Measurements from ENCODE around the gene HLA-DPA1. TPM values are rescaled to one million over a fixed set of nuclear protein-coding genes. Genes with fewer than 3 reads are reported as not detected.

Gene HLA-DPA1
- total RNA-seq, 1 donor from 2014 or later, result 491 TPM

GRCh38 chr6:33108307-33108706, 34.9 kb upstream of the HLA-DPA1 start:
- Histone ChIP-seq H3K4me3 (no peak overlapping the region), H3K27ac (no peak overlapping the region), H3K36me3 (no peaks in the 10 kb centered on the region), H3K4me1 (no peaks in the 10 kb centered on the region), H3K9me3 (no peaks in the 10 kb centered on the region), H3K27me3 (no peaks in the 10 kb centered on the region)
- TF ChIP-seq CTCF (IDR thresholded peaks at IDR 0.05), result no peak
- intact Hi-C loops (cut with DNase I), result no loop called here
- ATAC-seq (no peak), DNase-seq (no peak)

- Histone ChIP-seq H3K4me3 (no peak overlapping the region), H3K4me1 (no peaks in the 10 kb centered on the region), H3K27ac (no peak overlapping the region), H3K36me3 (no peaks in the 10 kb centered on the region), H3K27me3 (no peaks in the 10 kb centered on the region), H3K9me3 (no peaks in the 10 kb centered on the region)
- ATAC-seq (no peak), DNase-seq (no peak)
- no peak for TF ChIP-seq CTCF (IDR thresholded peaks at IDR 0.05)
- intact Hi-C loops (cut with DNase I), result no loop called here
Measured at GRCh38 chr6:33107641-33108040, 34.2 kb upstream of the HLA-DPA1 start.

GRCh38 chr6:33105916-33106871, 32.7 kb upstream of the HLA-DPA1 start:
- no peak for ATAC-seq
- intact Hi-C loops (cut with DNase I), result no loop called here
- H3K4me1 ChIP-seq, result no peaks in the 10 kb centered on the region
- H3K27ac ChIP-seq, result no peak overlapping the region
- H3K9me3 ChIP-seq, result peaks cover under 1% of the 10 kb centered on the region
- H3K27me3 ChIP-seq, result no peaks in the 10 kb centered on the region
- no peak overlapping the region for H3K4me3 ChIP-seq
- TF ChIP-seq CTCF (IDR thresholded peaks at IDR 0.05), result no peak
- no peaks in the 10 kb centered on the region for H3K36me3 ChIP-seq
- DNase-seq, result no peak

- no peaks in the 10 kb centered on the region for H3K27me3 ChIP-seq
- H3K4me3 ChIP-seq, result no peak overlapping the region
- no peaks in the 10 kb centered on the region for H3K36me3 ChIP-seq
- intact Hi-C loops (cut with DNase I), result no loop called here
- H3K4me1 ChIP-seq, result no peaks in the 10 kb centered on the region
- H3K9me3 ChIP-seq, result peaks cover 6% of the 10 kb centered on the region
- no peak for TF ChIP-seq CTCF (IDR thresholded peaks at IDR 0.05)
- no peak for DNase-seq
- ATAC-seq, result no peak
- H3K27ac ChIP-seq, result no peak overlapping the region
Measured at GRCh38 chr6:33105386-33105785, 31.9 kb upstream of the HLA-DPA1 start.

GRCh38 chr6:33104887-33105286, 31.4 kb upstream of the HLA-DPA1 start:
- no peak for ATAC-seq
- no peak for TF ChIP-seq CTCF (IDR thresholded peaks at IDR 0.05)
- intact Hi-C loops (cut with DNase I), result no loop called here

More at GRCh38 chr6:33104887-33105286, 31.4 kb upstream of the HLA-DPA1 start:
- H3K9me3 ChIP-seq, result peaks cover 6% of the 10 kb centered on the region
- H3K4me1 ChIP-seq, result no peaks in the 10 kb centered on the region
- no peak overlapping the region for H3K27ac ChIP-seq
- no peaks in the 10 kb centered on the region for H3K27me3 ChIP-seq
- no peak for DNase-seq
- no peaks in the 10 kb centered on the region for H3K36me3 ChIP-seq
- no peak overlapping the region for H3K4me3 ChIP-seq
